ENCODE data around the gene BPIFB3. TPM values are rescaled to one million over a fixed set of nuclear protein-coding genes. Genes with fewer than 3 reads are reported as not detected.

BPIFB3 gene
- total and polyA plus RNA-seq, 2 of the 13 experiments (the other 11 are each of a cell fraction or from before 2014, with no cell fraction given): 0.09 TPM; not detected in 1

DNA sequence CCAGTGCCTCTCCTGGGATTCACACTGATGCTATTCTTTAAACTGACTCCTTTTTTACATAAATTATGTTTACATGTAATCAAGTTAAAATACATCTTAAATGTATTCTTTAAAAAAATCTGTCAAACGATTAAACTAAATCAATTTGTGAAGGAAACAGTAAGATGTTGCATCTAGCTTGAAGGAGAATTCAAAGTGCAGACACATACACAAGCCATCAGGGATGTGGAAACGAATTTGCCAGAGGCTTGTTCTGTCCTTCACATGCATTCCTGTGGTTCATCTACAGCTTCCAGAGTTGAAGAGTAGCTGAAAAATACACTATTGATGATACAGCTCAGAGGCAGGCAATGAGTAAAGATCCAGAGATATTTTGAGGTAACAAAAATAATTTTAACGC, 7.3 kb upstream of the BPIFB3 start:
- BruUV-seq (replicated peaks): no TSS peak
- no peak for TF ChIP-seq IRX3 (CRISPR knock-in tag; IDR thresholded peaks at IDR 0.05; ENCODE audit: borderline replicate concordance, low read depth)
- TF ChIP-seq HNRNPL (IDR thresholded peaks at IDR 0.05; ENCODE audit: low read depth, low read length): no peak
- TF ChIP-seq ZNF7 (CRISPR knock-in tag; IDR thresholded peaks at IDR 0.05): peak; percentile 98
- TF ChIP-seq, protein P1, sequence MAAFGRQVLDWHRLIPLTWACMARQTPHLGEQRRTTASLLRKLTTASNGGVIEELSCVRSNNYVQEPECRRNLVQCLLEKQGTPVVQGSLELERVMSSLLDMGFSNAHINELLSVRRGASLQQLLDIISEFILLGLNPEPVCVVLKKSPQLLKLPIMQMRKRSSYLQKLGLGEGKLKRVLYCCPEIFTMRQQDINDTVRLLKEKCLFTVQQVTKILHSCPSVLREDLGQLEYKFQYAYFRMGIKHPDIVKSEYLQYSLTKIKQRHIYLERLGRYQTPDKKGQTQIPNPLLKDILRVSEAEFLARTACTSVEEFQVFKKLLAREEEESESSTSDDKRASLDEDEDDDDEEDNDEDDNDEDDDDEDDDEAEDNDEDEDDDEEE (CRISPR knock-in tag; IDR thresholded peaks at IDR 0.05): no peak
- no peak for TF ChIP-seq MLXIP (CRISPR knock-in tag; IDR thresholded peaks at IDR 0.05; ENCODE audit: borderline replicate concordance)
- no peak for TF ChIP-seq ZBTB25 (CRISPR knock-in tag; IDR thresholded peaks at IDR 0.05)
- FAIRE-seq: no peak
- POLR2A ChIA-PET: no interaction called here
- intact Hi-C loops (cut with micrococcal nuclease; ENCODE audit: unreplicated experiment): no loop called here
- peaks cover 42% of the 10 kb centered on the region for H3K4me1 ChIP-seq (ENCODE audit: insufficient read depth, low read length)
- no peak overlapping the region for H3K4me2 ChIP-seq (ENCODE audit: low read depth, low read length)
- in situ Hi-C loops (cut with HindIII; ENCODE audit: extremely low pct_ligation_motif_present, low pct_unique_long_range_greater_than_20kb): no loop called here
- H3K4me3 ChIP-seq (replicated peaks in 1 of 3; ENCODE audit: insufficient read depth in 1 of 3, low read depth in 2 of 3, low read length in 3 of 3): no peak overlapping the region
- no peaks in the 10 kb centered on the region for H3K79me2 ChIP-seq (ENCODE audit: insufficient read depth, low read length)
- H3K27me3 ChIP-seq (ENCODE audit: control insufficient read depth in 1 of 2, insufficient read depth in 2 of 2, low read length in 2 of 2): no peaks in the 10 kb centered on the region
- whole genome bisulfite sequencing (ENCODE audit: low lambda C conversion rate): 30% methylated on average over 3 of the region's 3 CpGs
- H3K9me3 ChIP-seq (ENCODE audit: low read length): peaks cover 10% of the 10 kb centered on the region; the same call in 1 of the 2 replicates
- H3K9ac ChIP-seq (ENCODE audit: insufficient read depth, low read depth, low read length): no peak overlapping the region
- H2AFZ ChIP-seq (ENCODE audit: low read length): no peak overlapping the region
- CTCF ChIA-PET (ENCODE audit: low intra/inter-chr PET ratio, low total read pairs): no interaction called here
- H3K36me3 ChIP-seq (replicated peaks in 1 of 2; ENCODE audit: control insufficient read depth in 1 of 2, insufficient read depth in 2 of 2, low read length in 2 of 2): no peaks in the 10 kb centered on the region
- no peak for DNase-seq (ENCODE audit: low spot score)
- no peak for ATAC-seq
- H3K27ac ChIP-seq (ENCODE audit: extremely low read length, insufficient read depth, low read length): no peak overlapping the region
- H4K20me1 ChIP-seq (ENCODE audit: insufficient read depth, low read length): no peaks in the 10 kb centered on the region
